ENCODE results near the gene PLXNA4. TPM values are rescaled to one million over a fixed set of nuclear protein-coding genes. Genes with fewer than 3 reads are reported as not detected.

PLXNA4 gene
- total RNA-seq, 1 donor from 2014 or later = 0.38 TPM

- H3K4me1 Mint-ChIP-seq (ENCODE audit: low read depth) = no peaks in the 10 kb centered on the region
- no peaks in the 10 kb centered on the region for H3K27me3 Mint-ChIP-seq
- H3K9me3 Mint-ChIP-seq (ENCODE audit: low read depth) = no peaks in the 10 kb centered on the region
- H3K4me3 Mint-ChIP-seq (ENCODE audit: low read depth) = no peak overlapping the region
- no peak for TF ChIP-seq CTCF (IDR thresholded peaks at IDR 0.05; ENCODE audit: unreplicated experiment)
- no peak for DNase-seq (ENCODE audit: low spot score, unreplicated experiment)
- H3K36me3 Mint-ChIP-seq (ENCODE audit: insufficient read depth) = no peaks in the 10 kb centered on the region
- no peak overlapping the region for H3K27ac Mint-ChIP-seq
Observed at GRCh38 chr7:132494474-132494873, 81.8 kb downstream of the PLXNA4 start.

GRCh38 chr7:132492823-132493445 lies 83.3 kb downstream of the PLXNA4 start:
- Mint-ChIP-seq H3K27me3 (no peaks in the 10 kb centered on the region), H3K9me3 (ENCODE audit: low read depth) (no peaks in the 10 kb centered on the region), H3K4me3 (ENCODE audit: low read depth) (no peak overlapping the region), H3K4me1 (ENCODE audit: low read depth) (no peaks in the 10 kb centered on the region), H3K27ac (no peak overlapping the region), H3K36me3 (ENCODE audit: insufficient read depth) (no peaks in the 10 kb centered on the region)
- TF ChIP-seq CTCF (IDR thresholded peaks at IDR 0.05; ENCODE audit: unreplicated experiment) = no peak
- DNase-seq (ENCODE audit: low spot score, unreplicated experiment) = no peak

- Mint-ChIP-seq H3K27ac (no peak overlapping the region), H3K4me3 (ENCODE audit: low read depth) (no peak overlapping the region), H3K4me1 (ENCODE audit: low read depth) (peaks cover 3% of the 10 kb centered on the region), H3K9me3 (ENCODE audit: low read depth) (no peaks in the 10 kb centered on the region), H3K36me3 (ENCODE audit: insufficient read depth) (no peaks in the 10 kb centered on the region), H3K27me3 (no peaks in the 10 kb centered on the region)
- DNase-seq (ENCODE audit: low spot score, unreplicated experiment) = no peak
- no peak for TF ChIP-seq CTCF (IDR thresholded peaks at IDR 0.05; ENCODE audit: unreplicated experiment)
Observed at GRCh38 chr7:132491391-132491945, 84.8 kb downstream of the PLXNA4 start.

- H3K4me1 Mint-ChIP-seq (ENCODE audit: low read depth) = peaks cover 11% of the 10 kb centered on the region
- TF ChIP-seq CTCF (IDR thresholded peaks at IDR 0.05; ENCODE audit: unreplicated experiment) = no peak
- no peak overlapping the region for H3K4me3 Mint-ChIP-seq (ENCODE audit: low read depth)
- no peaks in the 10 kb centered on the region for H3K9me3 Mint-ChIP-seq (ENCODE audit: low read depth)
- no peaks in the 10 kb centered on the region for H3K27me3 Mint-ChIP-seq
- no peaks in the 10 kb centered on the region for H3K36me3 Mint-ChIP-seq (ENCODE audit: insufficient read depth)
- DNase-seq (ENCODE audit: low spot score, unreplicated experiment) = no peak
- no peak overlapping the region for H3K27ac Mint-ChIP-seq
Observed at GRCh38 chr7:132490474-132490873, 85.8 kb downstream of the PLXNA4 start.

GRCh38 chr7:132489776-132490237 lies 86.5 kb downstream of the PLXNA4 start:
- Mint-ChIP-seq H3K4me3 (ENCODE audit: low read depth) (no peak overlapping the region), H3K9me3 (ENCODE audit: low read depth) (no peaks in the 10 kb centered on the region), H3K4me1 (ENCODE audit: low read depth) (peaks cover 11% of the 10 kb centered on the region), H3K36me3 (ENCODE audit: insufficient read depth) (no peaks in the 10 kb centered on the region), H3K27me3 (no peaks in the 10 kb centered on the region), H3K27ac (no peak overlapping the region)
- no peak for DNase-seq (ENCODE audit: low spot score, unreplicated experiment)
- no peak for TF ChIP-seq CTCF (IDR thresholded peaks at IDR 0.05; ENCODE audit: unreplicated experiment)

Data from progenitor cell of endocrine pancreas (in vitro differentiated cells).